ENCODE results near the gene OTULIN.

The OTULIN gene

DNA sequence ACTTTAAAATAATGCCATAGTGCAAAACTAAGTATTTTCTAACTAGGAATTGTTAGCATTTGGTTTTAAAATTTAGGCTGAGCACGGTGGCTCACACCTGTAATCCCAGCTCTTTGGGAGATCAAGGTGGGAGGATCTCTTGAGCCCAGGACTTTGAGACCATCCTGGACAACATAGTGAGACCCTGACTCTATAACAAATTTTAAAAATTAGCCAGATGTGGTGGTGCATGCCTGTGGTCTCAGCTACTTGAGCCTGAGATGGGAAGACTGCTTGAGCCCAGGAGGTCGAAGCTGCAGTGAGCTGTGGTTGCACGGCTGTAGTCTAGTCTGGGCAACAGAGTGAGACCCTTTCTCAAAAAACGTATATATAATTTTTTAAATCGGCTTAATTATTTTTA, 4.9 kb downstream of the OTULIN start:
- DNase-seq, result no peak

DNA sequence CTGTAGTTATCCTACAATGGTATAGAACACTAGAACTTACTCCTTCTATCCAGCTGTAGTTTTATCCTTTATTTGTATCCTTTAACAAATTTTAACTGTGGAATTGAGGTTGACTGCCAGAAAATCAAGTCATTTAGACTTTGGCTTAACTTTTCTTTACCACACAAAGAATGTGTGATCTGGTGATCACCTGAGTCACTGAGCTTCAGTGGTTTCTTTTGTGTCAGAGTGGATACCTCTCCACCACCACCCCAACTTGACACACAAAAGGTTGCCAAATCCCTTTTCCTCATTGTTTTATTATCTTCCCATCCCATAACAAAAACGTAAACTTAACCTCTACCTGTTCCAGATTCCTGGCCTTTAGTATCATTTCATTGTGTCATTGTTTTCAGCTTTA, 5.5 kb downstream of the OTULIN start:
- DNase-seq, result no peak

DNA sequence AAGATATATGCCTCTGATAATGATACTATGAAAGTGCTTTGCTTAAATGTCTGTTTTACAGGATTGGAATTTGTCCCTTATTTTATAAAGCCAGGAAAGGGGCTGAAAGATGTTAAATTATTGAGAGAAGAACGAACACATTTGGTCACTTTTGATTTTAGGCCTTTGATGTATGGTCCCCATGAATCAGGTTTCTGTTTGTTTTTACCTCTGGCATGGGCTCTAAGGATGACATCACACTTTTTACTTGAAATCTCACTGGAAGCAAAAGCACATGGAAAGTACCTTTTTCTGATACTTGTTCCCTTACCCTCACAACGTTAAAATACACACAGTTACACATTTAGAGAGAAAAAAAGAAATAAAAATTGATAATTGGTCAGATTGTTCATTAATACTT, 6.9 kb downstream of the OTULIN start:
- DNase-seq, result no peak

DNA sequence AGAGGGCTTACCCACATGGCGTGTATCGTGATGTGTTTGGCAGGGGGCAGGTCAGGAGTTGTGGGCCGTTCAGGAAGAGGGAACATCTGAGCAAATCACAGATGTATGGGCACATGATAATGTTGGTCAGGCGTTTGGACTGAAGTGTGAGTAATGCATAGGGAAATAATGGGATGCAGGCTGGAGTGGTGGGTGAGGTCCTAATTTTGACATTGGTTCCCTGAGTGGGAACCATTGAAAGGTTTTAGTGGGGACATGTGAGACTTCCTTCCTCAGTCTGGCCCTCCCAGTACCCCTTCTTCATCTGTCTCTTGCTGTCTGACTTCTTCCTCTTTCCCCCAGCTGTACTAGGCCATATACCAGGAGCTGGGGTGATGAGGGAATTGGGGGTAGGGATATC, 7.6 kb downstream of the OTULIN start:
- peak in 1 of 2 donors; percentile 45 for DNase-seq

DNA sequence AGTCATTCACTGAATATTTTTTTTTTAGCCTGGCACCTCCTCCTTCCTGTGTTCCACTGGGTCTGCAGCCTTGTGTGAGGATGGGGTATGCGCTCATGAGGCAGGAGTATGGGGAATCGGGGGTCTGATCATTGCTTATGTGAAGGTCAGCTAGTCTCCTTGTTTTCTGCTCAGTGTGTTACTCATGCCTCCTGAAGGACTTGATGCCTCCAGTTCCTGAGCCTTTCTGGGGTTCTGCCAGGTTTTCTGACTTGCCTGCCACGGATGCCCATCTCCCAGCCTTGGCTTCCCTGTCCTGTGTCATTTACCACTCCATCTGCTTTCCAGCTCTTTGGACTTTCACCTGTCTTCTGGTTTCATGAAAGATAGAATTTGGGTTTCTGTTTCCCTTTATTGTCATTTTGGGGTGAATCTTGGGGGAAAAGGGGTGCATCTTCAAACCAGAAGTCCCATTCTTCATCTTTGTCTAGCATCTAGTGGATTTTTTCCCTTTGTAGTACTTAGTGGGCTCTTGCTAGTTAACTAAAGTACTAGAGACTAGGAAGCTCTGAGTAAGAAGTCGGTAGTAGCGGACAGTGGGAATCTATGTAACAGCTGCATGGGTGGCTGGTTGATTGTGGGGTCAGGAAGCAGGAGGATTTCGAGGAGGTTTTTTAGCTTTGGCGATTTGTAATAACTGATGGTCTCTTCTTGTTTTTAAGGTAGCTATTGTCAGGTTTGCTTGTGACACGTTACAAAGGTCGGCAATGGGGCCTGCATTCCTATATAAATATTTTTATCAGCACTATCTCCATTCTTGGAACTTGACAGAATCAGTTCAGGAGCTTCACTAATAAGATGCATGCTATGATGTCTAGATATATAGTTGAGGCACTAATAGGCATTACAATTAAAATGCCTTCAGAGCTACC, 8.2 kb downstream of the OTULIN start:
- no peak for DNase-seq

DNA sequence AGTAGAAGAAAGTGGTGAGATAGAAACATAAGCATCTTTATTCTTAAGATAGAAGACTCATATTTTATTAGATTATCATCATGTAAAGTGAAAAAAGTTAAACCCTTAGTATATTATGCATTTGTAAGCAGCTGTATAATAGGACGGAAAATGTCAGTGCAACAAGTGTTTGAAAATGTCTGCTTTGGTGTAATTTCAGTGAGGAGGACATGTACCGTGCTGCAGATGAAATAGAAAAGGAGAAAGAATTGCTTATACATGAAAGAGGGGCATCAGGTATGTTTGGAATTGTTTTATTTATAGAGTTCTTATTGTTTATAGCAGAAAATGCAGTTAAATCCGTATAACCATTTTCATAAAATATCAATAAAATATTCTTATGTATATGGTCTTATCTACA, 8.9 kb downstream of the OTULIN start:
- no peak for DNase-seq

DNA sequence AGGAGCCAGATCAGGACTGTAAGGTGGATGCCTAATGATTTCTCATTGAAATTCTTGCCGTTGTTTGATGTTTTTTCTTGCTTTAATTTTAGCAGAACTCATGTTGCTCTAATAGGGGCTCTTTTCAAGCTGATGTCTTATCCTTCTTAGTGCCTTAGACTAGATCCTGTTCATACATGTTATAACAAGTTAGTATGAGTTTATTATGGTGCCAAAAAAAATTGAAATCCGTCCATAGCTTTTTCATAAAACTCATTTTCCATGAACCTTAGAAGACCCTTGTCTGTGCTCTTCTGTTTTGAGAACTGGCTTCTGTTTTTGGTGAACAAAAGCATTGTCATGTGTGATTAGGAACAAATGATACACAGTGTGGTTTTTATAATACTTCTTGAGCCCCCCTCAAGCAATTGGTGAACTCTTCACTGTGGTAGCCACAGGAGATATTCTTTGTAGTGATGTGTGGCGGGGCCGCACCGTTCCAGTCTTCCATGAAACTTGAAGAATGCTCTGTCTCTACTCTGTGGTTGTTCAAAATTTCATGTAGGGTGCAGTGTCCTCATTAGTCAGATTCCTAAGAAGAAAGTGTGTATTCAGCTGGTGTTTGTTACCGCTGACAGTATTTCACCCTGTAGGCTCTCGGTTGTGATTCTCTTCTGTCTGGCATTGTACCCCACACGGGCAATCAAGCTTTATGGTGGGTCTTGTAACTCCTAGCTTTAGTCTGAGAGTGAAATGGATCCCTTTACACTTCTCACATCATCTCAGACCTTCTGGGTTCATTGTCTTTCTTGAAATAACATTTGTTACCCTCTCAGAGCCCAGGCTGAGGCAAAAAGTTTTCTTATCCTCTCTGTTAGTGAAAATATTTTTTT, 10.7 kb downstream of the OTULIN start:
- no peak for DNase-seq

DNA sequence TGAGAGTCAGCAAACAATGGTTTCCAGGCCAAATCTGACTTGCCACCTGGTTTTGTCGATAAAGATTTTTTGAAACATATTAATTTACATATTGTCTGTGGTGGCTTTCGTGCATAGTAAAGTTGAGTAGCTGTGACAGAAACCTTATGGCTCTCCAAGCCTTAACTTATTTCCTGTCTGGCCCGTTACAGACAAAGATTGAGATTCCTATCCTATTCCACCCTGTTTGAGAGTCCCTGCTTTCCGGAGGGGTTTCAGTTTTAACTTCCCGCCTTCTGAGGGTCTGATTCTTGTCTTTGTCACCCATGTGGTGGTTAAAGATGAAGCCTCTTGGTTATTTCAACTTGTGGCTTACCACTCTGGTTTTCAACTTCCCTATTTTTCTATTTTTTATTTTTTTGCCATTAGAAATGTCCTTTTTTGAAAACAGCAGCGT, 11.4 kb downstream of the OTULIN start:
- peak in 1 of 2 donors; percentile 89 for DNase-seq

DNA sequence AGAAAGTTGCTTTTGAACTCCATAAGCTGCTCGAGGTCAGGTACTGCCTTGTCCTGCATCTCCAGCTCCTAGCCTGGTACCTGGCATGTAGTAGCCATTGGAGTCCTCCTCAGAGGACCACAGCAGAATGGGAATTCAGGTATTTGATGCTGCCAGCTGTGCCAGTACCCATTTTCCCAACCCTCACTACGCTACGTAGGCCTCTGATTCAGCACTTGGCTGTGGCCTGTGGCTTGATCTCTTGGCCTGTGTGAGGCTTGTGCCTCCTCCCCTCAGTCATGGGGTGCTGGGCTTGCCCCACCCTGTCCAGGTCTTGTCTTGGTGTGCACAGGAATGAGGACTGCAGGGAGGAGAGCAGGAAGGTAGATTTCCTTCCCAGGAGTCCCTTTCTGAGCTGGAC, 11.8 kb downstream of the OTULIN start:
- DNase-seq, result no peak

DNA sequence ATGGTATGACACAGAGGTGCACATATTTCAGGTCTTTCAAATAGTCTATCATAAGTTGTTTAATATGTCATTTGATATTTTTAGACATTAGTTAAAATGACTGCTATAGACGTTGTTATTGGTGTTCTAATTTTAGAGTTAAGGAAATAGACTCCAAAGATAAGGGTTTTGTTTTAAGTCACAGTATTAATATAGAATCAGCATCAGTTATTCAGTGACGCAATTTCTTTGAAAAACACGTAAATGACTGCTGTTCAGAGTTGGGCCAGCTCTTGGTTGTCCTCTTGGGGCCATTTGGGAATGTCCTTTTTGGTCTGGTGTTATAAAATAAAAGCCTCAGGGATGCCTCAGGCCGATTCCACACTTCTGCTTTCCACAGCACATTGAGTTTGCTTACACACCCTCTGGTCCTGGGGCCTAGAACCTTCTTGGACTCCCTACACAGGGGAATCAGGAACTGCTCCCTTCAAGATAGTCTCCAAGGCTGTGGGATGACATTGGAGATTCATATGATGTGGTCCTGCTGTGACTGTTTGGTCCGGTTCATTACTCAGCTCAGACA, 14.3 kb downstream of the OTULIN start:
- DNase-seq, result no peak

DNA sequence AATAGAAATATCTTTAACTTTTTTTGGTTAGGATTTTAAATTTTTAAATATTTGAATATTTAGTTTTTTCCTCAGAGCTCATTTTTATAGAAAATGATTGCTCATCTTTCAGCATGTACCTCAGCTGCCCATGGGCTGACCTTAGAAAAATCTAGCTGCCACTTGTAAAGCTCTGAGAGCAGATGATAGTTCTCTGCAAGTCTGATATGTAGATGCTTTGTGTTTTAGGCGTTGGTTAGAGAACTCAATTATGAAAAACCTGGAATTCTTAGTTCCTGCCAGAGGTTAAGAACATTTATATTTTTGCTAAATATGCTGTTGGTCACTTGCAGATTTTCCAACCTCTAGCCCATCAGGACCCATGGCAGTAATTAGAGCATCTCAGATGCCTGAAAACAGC, 15.1 kb downstream of the OTULIN start:
- DNase-seq, result no peak

DNA sequence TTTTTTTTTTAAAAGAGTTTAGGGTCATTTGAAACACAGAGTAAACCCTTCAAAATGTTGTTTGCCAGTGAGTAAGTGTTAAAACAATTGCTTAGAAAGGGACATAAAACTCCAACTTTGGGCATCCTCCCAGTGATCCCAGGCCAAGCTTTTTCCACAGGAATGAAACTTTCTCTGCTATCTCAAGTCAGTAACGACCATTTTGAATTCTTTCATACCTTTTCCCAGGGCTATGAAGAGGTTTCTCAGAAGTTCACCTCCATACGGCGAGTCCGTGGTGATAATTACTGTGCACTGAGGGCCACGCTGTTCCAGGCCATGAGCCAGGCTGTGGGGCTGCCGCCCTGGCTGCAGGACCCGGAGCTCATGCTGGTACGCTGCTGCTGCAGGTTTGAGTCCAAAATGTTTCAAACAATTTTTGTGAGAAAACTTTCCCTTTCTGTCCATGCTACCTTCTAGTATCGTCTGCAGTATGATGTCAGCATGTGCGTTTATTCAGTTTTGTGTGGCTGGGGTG, 16.8 kb downstream of the OTULIN start:
- no peak for DNase-seq

DNA sequence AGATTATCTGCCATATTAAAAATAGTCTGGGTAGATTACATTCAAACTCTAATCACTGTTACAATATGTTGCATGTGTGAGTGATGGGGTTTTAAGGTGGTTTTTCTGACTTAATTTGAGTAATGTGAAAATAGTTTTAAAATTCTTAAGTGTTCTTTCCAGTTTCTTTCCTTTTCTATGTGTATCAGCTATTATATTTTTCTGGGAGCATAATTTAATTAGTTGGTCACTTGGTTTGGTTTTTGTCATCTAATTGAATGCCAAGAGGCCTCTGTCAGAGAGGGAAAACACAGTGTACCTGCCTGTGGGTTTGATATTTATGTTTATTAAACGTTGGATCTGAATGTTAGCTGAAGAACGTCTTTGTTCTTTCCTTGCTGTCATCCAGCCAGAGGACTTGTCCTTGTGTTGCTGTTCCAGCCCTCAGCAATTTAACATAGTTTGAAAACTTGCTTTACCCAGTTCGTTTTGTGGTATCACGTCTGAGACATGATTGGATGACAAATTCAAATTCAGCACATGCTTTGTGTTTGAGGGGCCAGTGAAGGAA, 19.5 kb downstream of the OTULIN start:
- DNase-seq, result no peak

DNA sequence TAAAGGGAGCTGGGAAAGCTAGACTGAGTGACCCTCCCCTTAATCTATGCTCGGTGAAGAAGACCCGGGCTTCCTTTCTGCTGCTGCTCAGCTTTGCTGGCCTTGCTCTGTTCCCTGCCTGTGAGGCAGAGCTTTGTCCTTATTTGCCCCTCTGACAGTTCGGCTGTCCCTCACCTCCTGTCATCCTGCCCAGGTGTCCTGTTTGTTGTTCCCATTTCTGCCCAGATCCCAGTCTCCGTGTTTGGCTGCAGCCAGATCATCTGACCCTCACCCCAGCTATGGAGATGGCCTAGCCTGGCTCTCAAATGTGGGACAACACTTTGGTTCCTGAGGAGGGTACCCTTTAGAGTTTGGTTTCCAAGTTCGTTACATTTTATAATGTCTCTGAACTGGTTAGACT, 20.2 kb downstream of the OTULIN start:
- no peak for DNase-seq

DNA sequence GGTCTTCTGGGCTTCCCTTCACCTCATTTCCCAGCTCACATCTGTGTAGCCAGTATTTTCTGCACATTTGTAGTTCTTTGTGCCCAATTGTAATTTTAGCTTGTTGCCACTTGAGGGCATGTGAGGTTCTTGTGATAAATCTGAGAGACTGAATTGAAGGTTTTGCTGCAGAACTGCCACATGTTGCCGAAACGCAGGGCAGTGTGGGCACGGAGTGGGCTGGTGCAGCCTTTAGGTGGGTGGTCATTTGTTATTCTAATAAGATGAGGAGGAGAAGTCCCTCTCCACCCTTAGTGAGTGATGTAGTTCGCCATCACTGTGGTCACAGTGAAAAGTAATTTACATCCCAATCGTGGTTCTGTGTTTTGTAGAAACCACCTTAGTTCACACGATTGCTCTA, 21.2 kb downstream of the OTULIN start:
- DNase-seq, result peak in 1 of 2 donors; percentile 41

DNA sequence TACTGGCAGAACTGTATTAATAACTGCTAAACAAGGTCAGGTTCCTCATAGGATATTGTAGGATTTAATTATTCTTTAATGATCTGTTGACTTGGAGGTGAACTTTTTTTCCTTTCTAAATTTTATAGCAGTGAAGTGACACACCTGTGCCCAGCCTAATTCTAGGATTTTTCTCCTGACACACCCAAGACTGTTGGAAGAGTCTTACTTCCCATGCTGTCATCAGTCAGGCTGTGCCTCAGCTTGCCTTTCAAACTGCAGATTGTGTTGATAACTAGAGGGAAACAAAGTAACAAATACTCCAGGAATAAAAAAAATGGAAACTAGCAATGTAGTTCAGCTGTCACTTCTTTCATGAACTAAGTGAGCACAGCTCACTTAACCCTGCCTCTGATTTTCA, 22.0 kb downstream of the OTULIN start:
- no peak for DNase-seq

DNA sequence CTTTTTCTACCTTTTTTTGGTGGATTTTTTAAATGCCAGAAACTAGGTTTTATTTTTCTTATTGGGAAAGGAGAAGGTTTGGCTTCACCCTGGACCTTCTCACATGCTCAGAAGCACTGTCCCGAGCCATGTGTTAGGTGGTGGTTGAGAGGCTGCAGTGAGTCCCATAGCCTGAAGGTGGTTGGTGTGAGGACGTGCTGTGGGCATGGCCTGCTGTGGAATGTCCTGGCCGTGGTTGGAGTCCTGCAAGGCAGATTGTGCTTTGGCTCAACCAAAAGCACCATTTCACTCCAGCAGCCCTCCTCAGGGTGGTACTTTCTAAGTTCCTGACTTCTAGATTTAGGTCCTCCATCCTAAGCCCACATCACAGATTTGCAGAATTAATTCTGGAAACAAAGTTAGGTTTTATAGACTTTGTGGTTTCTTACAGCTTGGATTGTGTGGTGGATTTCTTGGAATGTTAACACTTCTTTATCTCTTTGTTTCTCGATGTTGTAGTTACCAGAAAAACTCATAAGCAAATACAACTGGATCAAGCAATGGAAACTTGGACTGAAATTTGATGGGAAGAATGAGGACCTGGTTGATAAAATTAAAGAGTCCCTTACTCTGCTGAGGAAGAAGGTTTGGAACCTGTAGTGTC, 22.6 kb downstream of the OTULIN start:
- DNase-seq, result no peak

DNA sequence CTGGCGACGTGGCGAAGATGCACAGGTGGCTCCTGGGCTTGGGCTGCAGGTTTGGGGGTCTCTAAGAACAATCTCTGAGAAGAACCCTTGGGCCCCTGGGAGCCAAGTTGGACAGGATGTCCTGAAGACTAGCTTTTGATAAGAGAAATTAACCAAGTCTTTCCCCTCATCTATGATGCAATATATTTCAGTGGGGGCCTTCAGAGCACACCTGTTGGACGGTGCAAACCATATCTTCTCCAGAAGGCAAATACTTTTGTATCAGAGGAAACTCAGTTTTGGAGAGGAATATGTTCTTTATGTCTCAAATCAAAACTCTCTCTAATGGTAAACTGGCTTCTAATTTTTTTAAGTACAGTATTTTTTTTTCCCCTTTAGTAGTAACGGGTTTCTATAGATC, 28.6 kb downstream of the OTULIN start:
- DNase-seq, result no peak

DNA sequence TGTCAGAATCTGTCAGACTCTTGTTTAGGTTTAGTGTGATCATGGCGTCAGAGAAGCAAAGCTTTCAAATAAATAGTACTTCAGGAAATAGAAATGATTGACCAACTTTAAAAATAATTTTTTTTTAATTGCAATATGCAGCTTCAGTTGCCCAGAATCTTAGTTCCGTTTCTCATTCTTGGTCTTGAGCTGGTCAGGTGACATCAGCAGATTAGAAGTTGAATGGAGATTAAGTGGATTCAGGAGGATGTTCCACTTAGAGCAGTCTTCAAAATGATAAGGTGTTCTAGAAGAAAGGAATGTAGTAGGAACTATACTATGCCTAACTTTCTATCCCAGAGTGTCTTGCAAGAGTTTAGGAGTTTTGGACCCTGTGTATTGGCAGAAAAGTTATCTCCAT, 30.6 kb downstream of the OTULIN start:
- DNase-seq, result no peak

DNA sequence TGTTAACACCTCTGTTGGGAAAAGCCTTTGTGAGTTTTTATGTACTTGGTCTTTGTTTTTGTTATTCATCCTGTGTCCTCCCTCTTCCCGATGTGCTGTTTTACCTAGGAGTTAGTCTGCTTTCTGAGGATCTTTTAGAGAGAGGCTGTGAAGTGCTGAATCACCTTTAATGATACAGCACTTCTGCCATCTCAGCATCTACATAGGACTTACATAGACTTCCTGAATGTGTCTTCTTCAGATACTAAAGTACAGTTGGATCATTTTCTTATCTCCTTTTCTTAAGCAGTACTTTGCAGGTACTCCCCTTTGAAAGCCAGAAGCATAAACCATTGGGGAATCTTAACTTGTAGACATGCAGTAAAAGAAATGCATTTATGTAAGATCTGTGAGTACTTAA, 31.5 kb downstream of the OTULIN start:
- no peak for DNase-seq

DNA sequence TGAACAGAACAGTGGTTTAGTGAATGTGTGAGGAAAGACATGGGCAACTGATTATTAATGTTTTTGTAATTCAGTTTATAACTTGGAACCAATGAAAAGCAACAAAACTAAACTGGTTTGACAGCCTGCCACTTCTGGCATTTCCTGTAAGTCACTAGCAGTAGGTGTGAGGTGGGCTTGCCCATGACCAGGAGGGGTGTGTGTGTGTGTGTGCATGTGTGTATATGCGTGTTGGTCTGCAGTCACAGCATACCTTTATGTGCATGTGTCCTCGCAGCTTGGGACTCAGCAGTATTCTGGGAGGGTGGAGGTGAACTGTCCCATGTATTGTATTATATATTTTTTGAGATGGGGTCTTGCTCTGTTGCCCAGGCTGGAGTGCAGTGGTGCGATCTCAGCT, 32.3 kb downstream of the OTULIN start:
- no peak for DNase-seq

DNA sequence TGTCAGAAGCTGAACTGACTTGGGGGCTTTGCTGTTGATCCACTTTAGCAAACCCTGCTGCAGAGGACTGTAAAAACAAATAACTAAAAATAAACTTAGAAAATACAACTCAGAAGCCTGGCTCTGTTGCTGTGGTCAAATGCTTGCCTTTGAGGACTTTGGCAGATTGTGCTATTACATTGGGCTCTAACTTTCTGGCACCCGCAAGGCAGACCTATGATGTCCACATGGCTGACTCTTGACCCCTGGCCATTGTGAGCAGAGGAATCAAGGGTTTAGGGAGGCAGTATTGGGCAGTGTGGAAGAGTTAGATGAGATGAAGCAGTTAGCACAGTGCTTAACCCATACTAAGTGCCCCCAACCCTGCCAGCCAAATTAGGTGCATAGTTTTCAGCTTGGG, 34.0 kb downstream of the OTULIN start:
- DNase-seq, result no peak

DNA sequence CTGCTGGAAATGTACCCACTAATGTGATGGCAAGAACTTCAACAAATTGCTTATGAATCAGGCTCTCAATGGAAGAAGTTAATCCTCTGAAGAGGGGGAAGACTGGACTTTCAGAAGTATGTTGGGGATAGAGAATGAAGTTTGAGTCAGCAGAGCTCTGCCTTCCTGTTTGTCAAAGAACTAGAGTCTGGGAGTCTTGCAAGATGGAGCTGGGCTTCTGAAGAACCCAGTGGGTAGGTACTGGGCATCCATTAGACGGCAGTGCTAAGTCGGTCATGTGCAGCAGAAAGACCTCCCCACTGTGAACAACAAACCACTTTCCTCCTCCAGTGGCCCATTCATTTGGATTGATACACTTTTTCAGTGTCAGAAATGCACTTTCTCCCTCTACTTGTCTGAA, 34.6 kb downstream of the OTULIN start:
- DNase-seq, result no peak

Measured in bone marrow (tissue), 2 donors.